Measurements from ENCODE around the gene MRPS6.

DNA sequence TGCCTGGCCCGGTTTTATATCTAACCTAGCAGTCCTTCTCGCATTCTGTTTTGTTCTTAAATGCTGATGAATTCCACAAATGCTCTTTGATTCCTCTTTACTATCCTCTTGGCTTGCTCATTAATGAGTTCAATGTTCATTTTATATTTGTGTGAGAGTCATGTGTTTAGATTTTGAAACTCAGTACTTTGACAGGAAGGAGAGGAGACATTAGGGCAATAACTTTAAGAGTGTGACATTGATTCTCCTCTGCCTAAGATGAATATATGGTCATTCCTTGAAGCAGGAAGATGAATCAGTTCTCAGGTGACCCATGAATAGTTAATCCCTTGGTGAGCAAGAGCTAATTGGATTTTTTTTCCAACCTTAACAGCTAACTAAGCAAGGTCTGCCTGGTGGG, 84.1 kb downstream of the MRPS6 start:
- TF ChIP-seq POLR2A (IDR thresholded peaks at IDR 0.05; ENCODE audit: low read length) (no peak), GATA1 (IDR thresholded peaks at IDR 0.05; ENCODE audit: low read depth, low read length) (no peak)
